Measurements from ENCODE around the gene S100P.

The S100P gene

GRCh38 chr4:6665320-6665654 is 28.4 kb upstream of the S100P start:
- no peak overlapping the region for H3K27ac ChIP-seq
- TF ChIP-seq CTCF (conservative IDR thresholded peaks at IDR 0.05), result no peak
- TF ChIP-seq ZFX (IDR thresholded peaks at IDR 0.05), result no peak

GRCh38 chr4:6668391-6668790 is 25.3 kb upstream of the S100P start:
- no peak overlapping the region for H3K27ac ChIP-seq
- TF ChIP-seq ZFX (IDR thresholded peaks at IDR 0.05) (no peak), CTCF (conservative IDR thresholded peaks at IDR 0.05) (no peak)

DNA sequence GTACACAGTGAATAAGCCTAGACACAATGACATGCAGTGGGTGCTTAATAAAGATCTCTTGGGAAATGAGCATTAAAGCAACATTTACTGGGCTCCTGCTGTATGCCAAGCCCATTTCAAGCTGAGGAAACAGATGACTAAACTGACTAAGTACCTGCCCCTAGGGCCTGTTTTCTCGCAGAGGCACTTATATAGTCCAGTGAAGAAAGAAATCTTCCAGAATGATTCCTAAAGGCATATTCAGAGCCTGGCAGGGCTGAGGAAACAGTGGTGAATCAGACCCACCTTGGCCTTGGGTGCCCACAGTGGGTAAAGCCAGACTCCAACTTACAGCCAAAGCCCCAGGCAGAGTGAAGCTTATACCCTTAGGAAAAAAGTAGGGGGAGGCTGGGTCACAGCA is 22.0 kb upstream of the S100P start:
- H3K27ac ChIP-seq, result no peak overlapping the region
- no peak for TF ChIP-seq ZFX (IDR thresholded peaks at IDR 0.05)
- TF ChIP-seq CTCF (conservative IDR thresholded peaks at IDR 0.05), result no peak

DNA sequence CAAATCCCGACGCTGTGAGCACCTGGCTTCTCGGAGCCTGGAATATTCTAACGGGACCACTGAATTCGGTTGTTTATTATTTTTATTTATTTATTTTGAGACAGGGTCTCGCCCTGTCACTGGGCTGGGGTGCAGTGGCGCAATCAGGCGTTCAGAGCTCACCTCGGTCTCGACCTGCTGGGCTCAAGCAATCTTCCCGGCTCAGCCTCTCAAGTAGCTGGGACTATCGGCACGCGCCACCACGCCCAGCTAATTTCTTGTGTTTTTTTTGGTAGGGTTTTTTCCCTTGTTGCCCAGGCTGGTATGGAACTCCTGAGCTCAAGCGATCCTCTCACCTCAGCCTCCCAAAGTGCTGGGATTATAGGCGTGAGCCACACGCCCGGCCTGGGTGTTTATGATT is 21.5 kb upstream of the S100P start:
- H3K27ac ChIP-seq, result no peak overlapping the region; the same call in 1 of the 2 replicates
- TF ChIP-seq CTCF (conservative IDR thresholded peaks at IDR 0.05), result no peak
- TF ChIP-seq ZFX (IDR thresholded peaks at IDR 0.05), result no peak

- peak overlapping the region; percentile 95; the same call in 1 of the 2 replicates for H3K27ac ChIP-seq
These were observed 21.0 kb upstream of the S100P start for GRCh38 chr4:6672541-6673190.

DNA sequence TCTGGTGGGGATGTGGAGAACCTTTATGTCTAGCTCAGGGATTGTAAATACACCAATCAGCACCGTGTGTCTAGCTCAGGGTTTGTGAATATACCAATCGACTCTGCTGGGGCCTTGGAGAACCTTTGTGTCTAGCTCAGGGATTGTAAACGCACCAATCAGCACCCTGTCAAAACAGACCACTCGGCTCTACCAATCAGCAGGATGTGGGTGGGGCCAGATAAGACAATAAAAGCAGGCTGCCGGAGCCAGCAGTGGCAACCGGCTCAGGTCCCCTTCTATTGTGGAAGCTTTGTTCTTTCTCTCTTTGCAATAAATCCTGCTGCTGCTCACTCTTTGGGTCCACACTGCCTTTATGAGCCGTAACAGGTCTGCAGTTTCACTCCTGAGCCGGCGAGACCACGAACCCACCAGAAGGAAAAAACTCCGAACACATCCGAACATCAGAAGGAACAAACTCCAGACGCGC is 20.5 kb upstream of the S100P start:
- peak overlapping the region; percentile 95 for H3K27ac ChIP-seq

DNA sequence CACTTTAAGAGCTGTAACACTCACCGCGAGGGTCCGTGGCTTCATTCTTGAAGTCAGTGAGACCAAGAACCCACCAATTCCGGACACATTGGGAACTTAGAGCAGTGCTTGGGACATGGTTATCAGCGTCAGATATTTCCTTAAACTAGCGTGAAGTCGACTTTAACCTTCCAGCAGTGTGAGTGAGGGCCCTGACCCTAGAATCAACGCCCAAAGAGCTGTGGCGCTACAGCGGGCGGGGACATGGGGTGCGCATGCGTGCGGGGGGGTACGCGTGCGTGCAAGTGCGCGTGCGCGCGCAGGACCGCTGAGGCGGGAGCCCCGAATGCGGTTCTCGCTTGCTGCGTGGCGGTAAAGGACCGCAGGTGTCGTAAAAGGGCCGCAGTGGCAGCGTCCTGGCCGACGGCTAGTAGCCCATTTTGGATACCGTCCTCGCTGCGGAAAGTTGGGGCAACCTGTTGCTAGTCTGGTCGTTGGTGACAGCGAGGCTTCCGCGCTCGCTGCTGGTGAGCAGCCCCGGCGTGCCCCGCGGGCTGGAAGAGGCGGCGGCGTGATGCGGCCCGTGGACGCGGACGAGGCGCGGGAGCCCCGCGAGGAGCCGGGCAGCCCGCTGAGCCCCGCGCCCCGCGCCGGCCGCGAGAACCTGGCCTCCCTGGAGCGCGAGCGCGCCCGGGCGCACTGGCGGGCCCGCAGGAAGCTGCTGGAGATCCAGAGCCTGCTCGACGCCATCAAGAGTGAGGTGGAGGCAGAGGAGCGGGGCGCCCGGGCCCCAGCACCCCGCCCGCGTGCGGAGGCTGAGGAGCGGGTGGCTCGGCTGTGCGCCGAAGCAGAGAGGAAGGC is 19.8 kb upstream of the S100P start:
- TF ChIP-seq CTCF (conservative IDR thresholded peaks at IDR 0.05), result no peak
- peak; percentile 63; the same call in 1 of the 2 replicates for TF ChIP-seq ZFX (IDR thresholded peaks at IDR 0.05)
- H3K27ac ChIP-seq, result peak overlapping the region; percentile 95

DNA sequence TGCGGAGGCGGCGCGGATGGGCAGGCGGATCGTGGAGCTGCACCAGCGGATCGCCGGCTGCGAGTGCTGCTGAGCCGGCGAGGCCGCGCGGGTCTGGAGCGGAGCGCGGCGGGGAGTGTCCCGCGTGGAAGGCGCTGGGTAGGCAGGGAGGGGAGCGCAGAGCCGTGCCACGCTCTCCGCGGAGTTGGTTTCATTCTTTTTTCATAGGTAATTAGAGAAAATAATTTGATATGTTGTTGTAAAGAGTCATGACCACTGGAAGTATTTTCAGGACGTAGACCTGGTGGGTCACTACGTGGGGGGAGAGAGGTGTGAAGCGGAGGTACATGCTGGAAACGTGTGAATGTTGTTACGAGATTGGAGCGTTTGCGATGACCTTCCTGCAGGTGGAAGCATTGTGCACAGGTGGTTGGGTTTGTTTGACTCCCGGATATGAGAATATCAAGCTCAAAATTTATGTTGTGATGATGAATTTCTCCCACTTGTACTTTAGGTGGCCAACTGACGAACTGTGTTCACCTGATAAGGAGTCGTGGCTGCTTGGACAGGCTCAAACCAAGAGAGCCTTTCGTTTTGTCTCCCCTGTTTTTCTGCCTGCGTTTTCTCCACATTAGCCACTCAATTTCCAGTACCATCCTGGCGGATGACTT is 19.1 kb upstream of the S100P start:
- peak overlapping the region; percentile 95 for H3K27ac ChIP-seq
- no peak for TF ChIP-seq ZFX (IDR thresholded peaks at IDR 0.05)
- peak; percentile 73 for TF ChIP-seq CTCF (conservative IDR thresholded peaks at IDR 0.05)

All from C4-2B (cell line).